Trophoblast cell (in vitro differentiated cells and primary cell): ENCODE data around the gene UNC45A.
A peak's percentile ranks its signal among the peaks of the same experiment; 100 is the strongest.

ENCODE experiments used
- DNase-seq, 2 donors: peaks; one replicate each; pipeline ENCODE4 v3.0.0-alpha.2; 2016
- H2AFZ ChIP-seq: 2 replicates; pipeline ENCODE4 v1.6.1; 2013; ENCODE audit warnings: low read length, moderate library complexity, mild to moderate bottlenecking; ENCODE audit not compliant: insufficient read depth, poor library complexity
- H2AK5ac ChIP-seq: 2 replicates; pipeline ENCODE4 v1.6.1; 2013; ENCODE audit warnings: mild to moderate bottlenecking, low read length
- H2BK120ac ChIP-seq: 2 replicates; pipeline ENCODE4 v1.6.1; 2013; ENCODE audit warnings: low read length, mild to moderate bottlenecking, moderate library complexity; ENCODE audit not compliant: insufficient read depth, poor library complexity
- H2BK12ac ChIP-seq: 2 replicates; pipeline ENCODE4 v1.6.1; 2013; ENCODE audit warnings: mild to moderate bottlenecking, low read length, moderate library complexity
- H2BK5ac ChIP-seq: 2 replicates; pipeline ENCODE4 v1.6.1; 2013; ENCODE audit warnings: low read length, low read depth, moderate library complexity, mild to moderate bottlenecking; ENCODE audit not compliant: poor library complexity
- H3K14ac ChIP-seq: 2 replicates; pipeline ENCODE4 v1.6.1; 2013; ENCODE audit warnings: mild to moderate bottlenecking, low read length
- H3K18ac ChIP-seq: 2 replicates; pipeline ENCODE4 v1.6.1; 2013; ENCODE audit warnings: mild to moderate bottlenecking, low read length
- H3K23ac ChIP-seq: 2 replicates; pipeline ENCODE4 v1.6.1; 2013; ENCODE audit warnings: low read length
- H3K27ac ChIP-seq: 2 replicates; pipeline ENCODE4 v1.5.1; 2013; ENCODE audit warnings: low read depth, mild to moderate bottlenecking, inconsistent platforms, low read length, moderate library complexity
- H3K27me3 ChIP-seq: 2 replicates; pipeline ENCODE4 v1.6.1; 2013; ENCODE audit warnings: inconsistent platforms, mild to moderate bottlenecking, low read length, moderate library complexity; ENCODE audit not compliant: insufficient read depth
- H3K36me3 ChIP-seq, 2 experiments: 1 replicate in 1 of 2; 2 replicates in 1 of 2; pipeline ENCODE4 v1.6.1; 2013; ENCODE audit warnings: low read length in 2 of 2, mild to moderate bottlenecking in 2 of 2, moderate library complexity in 1 of 2; ENCODE audit not compliant: insufficient read depth in 2 of 2, control insufficient read depth in 1 of 2
- H3K4ac ChIP-seq: 2 replicates; pipeline ENCODE4 v1.6.1; 2013; ENCODE audit warnings: low read depth, mild to moderate bottlenecking, low read length, moderate library complexity
- H3K4me1 ChIP-seq, 2 experiments: 1 replicate in 1 of 2; 2 replicates in 1 of 2; pipeline ENCODE4 v1.6.1; 2013; ENCODE audit warnings: low read length in 2 of 2, mild to moderate bottlenecking in 2 of 2, moderate library complexity in 1 of 2; ENCODE audit not compliant: insufficient read depth in 2 of 2, control insufficient read depth in 1 of 2
- H3K4me2 ChIP-seq: 2 replicates; pipeline ENCODE4 v1.6.1; 2013; ENCODE audit warnings: inconsistent platforms, mild to moderate bottlenecking, low read length, moderate library complexity
- H3K4me3 ChIP-seq: 2 replicates; pipeline ENCODE4 v1.5.1; 2013; ENCODE audit warnings: mild to moderate bottlenecking, low read depth, low read length, inconsistent platforms
- H3K79me1 ChIP-seq: one replicate; pipeline ENCODE4 v1.6.1; 2013; ENCODE audit warnings: low read length
- H3K79me2 ChIP-seq: 2 replicates; pipeline ENCODE4 v1.6.1; 2013; ENCODE audit warnings: low read length, mild to moderate bottlenecking; ENCODE audit not compliant: control insufficient read depth, insufficient read depth, poor library complexity
- H3K9ac ChIP-seq: 2 replicates; pipeline ENCODE4 v1.6.1; 2013; ENCODE audit warnings: mild to moderate bottlenecking, low read length
- H3K9me3 ChIP-seq: 2 replicates; pipeline ENCODE4 v1.6.1; 2013; ENCODE audit warnings: low read depth, mild to moderate bottlenecking, control low read depth, inconsistent platforms, low read length; ENCODE audit not compliant: insufficient read depth
- H4K12ac ChIP-seq: 2 replicates; pipeline ENCODE4 v1.6.1; 2013; ENCODE audit warnings: low read depth, mild to moderate bottlenecking, low read length, moderate library complexity
- H4K8ac ChIP-seq: 2 replicates; pipeline ENCODE4 v1.6.1; 2013; ENCODE audit warnings: low read depth, mild to moderate bottlenecking, low read length, moderate library complexity
- H4K91ac ChIP-seq: one replicate; pipeline ENCODE4 v1.6.1; 2013; ENCODE audit warnings: low read depth, mild to moderate bottlenecking, low read length, moderate library complexity
- WGBS: extraction: QIAGEN DNeasy Blood & Tissue Kit; methylation state at CpG from one replicate; pipeline ENCODE4 v1.1.7; 2013; ENCODE audit warnings: missing lambda C conversion rate; ENCODE audit not compliant: insufficient read length, insufficient coverage; ENCODE audit errors: extremely low coverage; 5-methylcytosine and 5-hydroxymethylcytosine counted together

Gene UNC45A

DNA sequence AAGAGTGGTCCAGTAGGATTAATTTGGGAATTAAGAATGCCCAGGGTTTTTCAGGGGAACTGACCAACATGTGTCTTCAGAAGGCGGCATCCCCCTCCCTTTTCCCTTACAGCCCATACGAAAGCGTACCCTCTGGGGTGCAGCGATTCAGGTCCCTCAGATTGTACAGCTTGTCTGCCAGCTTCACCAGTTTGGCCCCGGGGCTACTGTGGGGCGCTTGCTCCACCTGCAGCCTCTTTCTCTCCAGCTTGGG, 3.6 kb upstream of the UNC45A start:
- H3K18ac ChIP-seq, result no peak overlapping the region
- H4K12ac ChIP-seq, result no peak overlapping the region
- no peak overlapping the region for H4K8ac ChIP-seq
- H2BK5ac ChIP-seq, result no peak overlapping the region
- no peak overlapping the region for H2BK120ac ChIP-seq
- H3K4me3 ChIP-seq, result no peak overlapping the region
- peaks cover 2 to 4% of the 10 kb centered on the region in 2 experiments for H3K36me3 ChIP-seq
- peaks cover 10% of the 10 kb centered on the region for H3K79me2 ChIP-seq
- H3K9ac ChIP-seq, result no peak overlapping the region
- H3K27me3 ChIP-seq, result no peaks in the 10 kb centered on the region
- H3K4ac ChIP-seq, result no peak overlapping the region
- H3K4me1 ChIP-seq, result peaks cover 8 to 14% of the 10 kb centered on the region in 2 experiments
- H2AK5ac ChIP-seq, result no peak overlapping the region
- H3K27ac ChIP-seq, result no peak overlapping the region
- no peak overlapping the region for H3K23ac ChIP-seq
- WGBS, result no CpG with 5 or more reads among the region's 6 CpGs
- no peak overlapping the region for H2BK12ac ChIP-seq
- no peak overlapping the region for H3K14ac ChIP-seq
- DNase-seq, result no peak
- peaks cover 9% of the 10 kb centered on the region for H3K79me1 ChIP-seq
- no peaks in the 10 kb centered on the region for H3K9me3 ChIP-seq
- H2AFZ ChIP-seq, result no peak overlapping the region
- peak overlapping the region; percentile 83 for H3K4me2 ChIP-seq
- H4K91ac ChIP-seq, result no peak overlapping the region

DNA sequence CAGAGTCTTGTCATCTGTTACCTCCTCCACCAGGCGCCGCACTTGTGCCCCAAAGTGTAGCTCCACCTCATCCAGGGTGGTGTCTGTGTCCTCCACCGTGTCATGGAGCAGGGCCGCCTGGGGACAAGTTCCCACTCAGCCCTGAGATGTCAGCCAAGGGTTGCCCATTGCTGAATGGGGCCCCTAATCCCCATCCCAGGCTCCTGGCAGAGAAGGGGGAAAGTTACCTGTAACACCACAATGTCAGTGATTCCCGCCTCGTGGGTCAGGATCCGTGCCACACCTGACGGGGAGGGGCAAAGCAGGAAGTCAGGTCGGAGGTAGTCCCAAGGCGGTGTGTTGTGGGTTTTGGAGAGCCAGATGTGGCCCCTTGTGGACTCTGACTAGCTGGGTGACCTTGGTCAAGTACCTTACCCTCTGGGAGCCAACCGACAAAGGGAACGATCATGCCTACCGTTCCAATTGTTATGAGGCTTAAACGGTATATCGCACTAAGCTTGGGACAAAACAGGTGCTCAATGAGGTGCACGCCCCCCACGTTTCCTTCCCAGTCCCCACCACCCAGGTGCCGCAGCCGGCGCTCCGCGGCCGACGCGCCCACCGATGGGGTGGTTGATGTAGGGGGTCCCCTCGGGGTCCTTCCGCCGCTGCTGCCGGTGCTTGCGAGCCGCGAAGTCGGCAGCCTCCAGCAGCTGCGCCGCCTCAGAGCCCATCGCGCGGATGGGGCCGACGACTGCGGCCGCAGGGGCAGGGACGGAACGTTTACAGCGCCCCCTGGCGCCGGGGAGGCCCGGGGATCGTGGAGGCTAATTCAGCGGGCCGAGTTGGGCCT, 3.0 kb upstream of the UNC45A start, which contains the start of gene HDDC3:
Gene HDDC3, minus strand, starts transcription at position 722 of the 832 bp plus-strand sequence. Its CDS starts 9 bp downstream, at position 713.
- Histone ChIP-seq H3K36me3 (peaks cover 2 to 4% of the 10 kb centered on the region in 2 experiments), H4K91ac (peak within 1 kb of the TSS; percentile 68)

DNA sequence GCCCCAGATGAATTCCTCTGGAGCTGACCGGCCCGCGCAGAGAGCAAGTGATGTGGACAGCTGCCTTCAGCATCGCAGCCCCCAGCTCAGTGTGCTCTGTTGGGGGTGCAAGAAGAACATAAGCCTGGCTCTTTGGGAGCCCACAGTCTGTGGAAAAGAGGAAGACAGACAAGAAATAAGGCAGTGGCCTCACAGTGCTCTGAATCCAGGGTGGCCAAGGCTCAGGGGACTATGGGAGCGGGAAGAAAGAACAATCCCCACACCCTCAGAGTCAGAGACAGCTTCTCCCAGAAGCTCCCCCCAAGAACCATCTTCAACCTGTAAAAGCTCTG, 2.5 kb upstream of the UNC45A start:
- no peak overlapping the region for H2BK5ac ChIP-seq
- no CpG with 5 or more reads among the region's 5 CpGs for WGBS
- DNase-seq, result no peak

More for the DNA sequence above, 3.0 kb upstream of the UNC45A start, which contains the start of gene HDDC3:
- H3K23ac ChIP-seq, result no peak within 1 kb of the TSS
- peak within 1 kb of the TSS; percentile 76 for H4K12ac ChIP-seq
- H3K18ac ChIP-seq, result peak within 1 kb of the TSS; percentile 73
- no peak within 1 kb of the TSS for H2BK5ac ChIP-seq
- H3K14ac ChIP-seq, result peak within 1 kb of the TSS; percentile 50
- H2AK5ac ChIP-seq, result no peak within 1 kb of the TSS
- peak within 1 kb of the TSS; percentile 20 for H3K4ac ChIP-seq
- no peaks in the 10 kb centered on the region for H3K9me3 ChIP-seq
- H3K79me1 ChIP-seq, result peaks cover 9% of the 10 kb centered on the region
- H3K79me2 ChIP-seq, result peaks cover 10% of the 10 kb centered on the region
- H2AFZ ChIP-seq, result peak within 1 kb of the TSS; percentile 94
- H2BK120ac ChIP-seq, result no peak within 1 kb of the TSS
- DNase-seq, result peak; percentile 92 to 98
- H3K4me2 ChIP-seq, result peak within 1 kb of the TSS; percentile 83
- H3K4me3 ChIP-seq, result peak within 1 kb of the TSS; percentile 81
- no peaks in the 10 kb centered on the region for H3K27me3 ChIP-seq
- H3K9ac ChIP-seq, result peak within 1 kb of the TSS; percentile 19
- peaks cover 8 to 14% of the 10 kb centered on the region in 2 experiments for H3K4me1 ChIP-seq
- WGBS, result no CpG with 5 or more reads among the region's 52 CpGs
- no peak within 1 kb of the TSS for H3K27ac ChIP-seq
- no peak within 1 kb of the TSS for H2BK12ac ChIP-seq
- peak within 1 kb of the TSS; percentile 67 for H4K8ac ChIP-seq

DNA sequence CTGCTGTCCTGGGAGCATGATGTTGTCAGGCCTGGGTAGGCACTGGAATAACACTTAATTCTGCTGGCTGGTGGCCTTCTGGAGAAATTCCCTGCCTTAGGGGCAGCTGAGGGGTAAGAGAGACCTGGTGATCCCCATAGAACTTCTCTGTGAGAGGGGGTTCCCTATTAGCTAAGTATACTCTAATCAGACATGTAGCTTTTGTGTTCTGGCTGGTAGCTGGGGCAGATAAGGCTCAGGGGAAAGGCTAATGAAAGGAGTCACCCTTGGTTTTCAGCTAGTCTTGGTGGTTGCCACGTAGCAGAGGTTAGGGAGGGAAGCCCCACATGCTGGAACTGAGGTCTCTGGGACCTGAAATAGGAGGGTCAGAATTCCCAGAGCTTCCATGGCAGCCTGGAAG, 1.8 kb upstream of the UNC45A start:
- Histone ChIP-seq H3K23ac (no peak overlapping the region), H3K79me1 (peaks cover 9% of the 10 kb centered on the region), H4K91ac (no peak overlapping the region), H3K4me1 (peaks cover 8 to 14% of the 10 kb centered on the region in 2 experiments), H3K14ac (no peak overlapping the region), H4K8ac (no peak overlapping the region), H4K12ac (no peak overlapping the region), H3K9ac (no peak overlapping the region), H3K36me3 (peaks cover 4% of the 10 kb centered on the region in 2 experiments), H2AK5ac (no peak overlapping the region), H2BK5ac (no peak overlapping the region), H3K18ac (no peak overlapping the region), H3K27me3 (no peaks in the 10 kb centered on the region), H3K4me2 (no peak overlapping the region), H3K27ac (no peak overlapping the region), H3K9me3 (no peaks in the 10 kb centered on the region), H2AFZ (no peak overlapping the region), H3K79me2 (peaks cover 10% of the 10 kb centered on the region), H2BK12ac (no peak overlapping the region), H2BK120ac (no peak overlapping the region), H3K4me3 (no peak overlapping the region), H3K4ac (no peak overlapping the region)
- no CpG with 5 or more reads among the region's 1 CpG for WGBS
- no peak for DNase-seq

More for the DNA sequence above, 2.5 kb upstream of the UNC45A start:
- Histone ChIP-seq H3K27ac (no peak overlapping the region), H2AFZ (peak overlapping the region; percentile 11), H2AK5ac (no peak overlapping the region), H3K79me1 (peaks cover 9% of the 10 kb centered on the region), H3K36me3 (peaks cover 2 to 4% of the 10 kb centered on the region in 2 experiments), H2BK12ac (no peak overlapping the region), H4K8ac (no peak overlapping the region), H3K9me3 (no peaks in the 10 kb centered on the region), H3K14ac (no peak overlapping the region), H3K4me1 (peaks cover 8 to 14% of the 10 kb centered on the region in 2 experiments), H3K4me2 (no peak overlapping the region), H3K18ac (no peak overlapping the region), H3K4ac (no peak overlapping the region), H3K4me3 (no peak overlapping the region), H3K79me2 (peaks cover 10% of the 10 kb centered on the region), H3K27me3 (no peaks in the 10 kb centered on the region), H3K9ac (no peak overlapping the region), H3K23ac (no peak overlapping the region), H4K91ac (no peak overlapping the region), H4K12ac (no peak overlapping the region), H2BK120ac (no peak overlapping the region)
